NOMO-1 (cell line): ENCODE data around the gene PPP1R2.
"Not testable (repeated sequence)": the region's sequence is repeated elsewhere in the genome, so short reads cannot be mapped to it uniquely, and the experiment has no call there.

Experiments
- DNase-seq, 2 experiments: peaks; one replicate each; lab custom pipeline; 2025; ENCODE audit not compliant: unreplicated experiment in 2 of 2; lab: John Stamatoyannopoulos, UW

The PPP1R2 gene

GRCh38 chr3:195540511-195540910 is 2.6 kb downstream of the PPP1R2 start:
- DNase-seq = no peak

DNA sequence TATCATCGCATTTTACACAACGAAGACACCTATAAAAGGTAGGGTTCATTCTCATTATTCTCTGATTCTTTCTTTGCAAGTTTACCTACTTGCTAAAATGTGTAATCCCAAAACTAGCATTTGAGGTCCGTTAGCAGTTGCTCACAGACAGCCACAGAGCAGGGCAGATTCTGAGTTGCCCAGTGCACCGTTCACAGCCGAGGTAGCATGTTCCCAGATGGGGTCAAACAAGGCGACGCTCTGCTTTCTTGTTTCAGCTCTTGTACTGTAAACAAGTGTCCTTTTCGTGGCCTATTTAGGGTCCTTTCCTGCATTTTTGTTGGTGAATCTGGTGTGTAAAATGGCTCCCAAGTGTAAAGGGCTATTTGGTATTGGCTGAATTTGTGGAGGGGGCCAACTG is 3.1 kb downstream of the PPP1R2 start:
- no peak for DNase-seq

- DNase-seq = no peak
Measured at GRCh38 chr3:195539479-195539878, 3.6 kb downstream of the PPP1R2 start.

GRCh38 chr3:195537995-195538394 is 5.1 kb downstream of the PPP1R2 start:
- no peak for DNase-seq

- no peak for DNase-seq
Measured at GRCh38 chr3:195535293-195535692, 7.8 kb downstream of the PPP1R2 start.

GRCh38 chr3:195532834-195533233 is 10.3 kb downstream of the PPP1R2 start:
- no peak for DNase-seq

DNA sequence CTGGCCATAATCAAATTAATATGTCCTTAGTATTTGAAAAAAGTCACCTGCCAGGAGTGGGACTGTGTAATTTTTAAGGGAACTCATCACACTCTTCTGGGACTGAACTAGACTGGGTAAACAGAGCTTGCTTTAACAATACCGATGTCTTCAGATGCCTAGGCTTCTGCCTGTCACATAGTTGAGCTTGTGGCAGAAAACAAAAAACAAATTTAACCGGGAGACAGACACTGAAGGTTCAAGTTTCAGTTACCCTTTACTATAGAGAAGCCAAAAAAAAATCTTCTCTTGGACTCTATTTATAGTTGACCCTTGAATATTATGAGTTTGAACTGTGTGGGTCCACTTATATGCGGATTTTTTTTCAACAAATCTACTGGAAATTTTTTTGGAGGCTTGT is 10.8 kb downstream of the PPP1R2 start:
- DNase-seq = no peak

GRCh38 chr3:195531683-195532082 is 11.4 kb downstream of the PPP1R2 start:
- DNase-seq = no peak

GRCh38 chr3:195526492-195526891 is 16.6 kb downstream of the PPP1R2 start:
- no peak for DNase-seq

GRCh38 chr3:195524171-195524896 is 18.8 kb downstream of the PPP1R2 start:
- no peak for DNase-seq

GRCh38 chr3:195522254-195523023 is 20.7 kb downstream of the PPP1R2 start:
- DNase-seq = peak; percentile 7 to 40

GRCh38 chr3:195517030-195517429 is 26.1 kb downstream of the PPP1R2 start:
- no peak for DNase-seq

DNA sequence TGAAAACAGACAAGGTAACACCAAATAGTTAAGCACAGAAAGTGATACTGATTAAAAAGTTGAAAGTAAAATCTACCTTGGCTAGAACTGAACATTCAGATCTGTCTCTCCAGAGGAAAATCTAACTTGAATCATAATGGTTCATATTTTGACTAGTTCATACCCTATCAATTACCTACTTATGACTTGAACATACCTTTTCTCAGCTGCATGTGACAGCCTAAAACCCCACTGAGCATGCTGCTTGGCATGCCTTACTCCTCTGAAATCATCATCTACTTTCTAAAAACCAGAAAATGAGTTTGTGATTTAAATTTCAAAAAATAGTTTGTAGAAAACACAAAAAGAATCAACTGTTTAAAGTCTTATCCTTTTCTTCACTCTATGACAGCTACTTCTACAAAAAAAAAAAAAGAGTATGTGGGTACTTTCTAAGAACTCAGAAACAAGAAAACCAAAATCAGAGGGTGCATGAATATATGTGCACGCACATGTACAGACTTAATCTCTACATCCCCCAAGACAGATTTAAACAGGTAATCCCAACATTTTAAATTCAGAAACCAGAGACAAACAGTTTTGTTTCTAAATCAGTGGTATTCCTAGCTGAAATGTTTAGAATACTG is 28.4 kb downstream of the PPP1R2 start:
- not testable (repeated sequence) for DNase-seq

DNA sequence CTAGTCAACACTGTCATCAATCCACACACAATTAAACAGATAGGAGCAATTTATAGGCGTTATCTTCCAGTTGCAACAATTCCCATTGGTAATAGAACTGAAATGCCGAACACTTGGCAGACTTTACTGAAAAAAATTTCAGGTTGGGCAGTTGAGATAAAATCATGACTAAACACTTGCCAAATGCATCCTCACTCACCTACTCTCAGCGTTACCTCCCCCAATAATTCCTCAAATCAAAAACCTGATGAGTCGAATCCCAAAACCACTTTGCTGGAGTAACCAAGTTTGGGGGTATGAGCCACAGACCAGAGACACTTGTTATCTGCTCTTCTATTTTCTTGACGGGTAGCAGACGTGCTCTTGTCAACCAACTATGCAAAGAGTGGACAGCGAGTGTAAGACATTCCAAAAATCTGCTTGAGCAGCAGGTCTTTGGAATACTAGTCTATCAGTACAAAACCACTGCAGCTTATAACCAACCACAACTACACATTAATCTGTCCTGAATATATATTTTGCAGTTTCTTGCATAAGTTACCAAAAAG is 30.3 kb downstream of the PPP1R2 start:
- no peak for DNase-seq

GRCh38 chr3:195511136-195511535 is 32.0 kb downstream of the PPP1R2 start:
- no peak for DNase-seq

DNA sequence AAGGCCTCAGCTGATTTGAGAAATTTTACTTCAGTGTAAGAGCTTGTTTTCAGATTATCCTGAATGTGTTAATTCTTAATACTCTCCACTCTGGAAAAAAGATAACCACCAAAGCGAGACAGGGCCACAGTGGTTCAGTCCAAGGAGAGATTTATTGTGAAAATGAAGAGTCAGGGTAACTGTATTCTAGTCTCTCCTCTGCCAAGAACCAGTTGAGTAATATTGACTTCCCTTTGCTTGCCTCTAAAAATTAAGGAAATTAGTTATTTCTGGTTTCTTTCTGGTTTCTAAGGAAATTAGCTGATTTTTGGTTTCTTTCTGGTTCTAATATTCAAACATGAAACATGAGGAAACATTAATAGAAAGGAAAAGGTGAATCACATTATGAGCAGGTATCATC is 34.9 kb downstream of the PPP1R2 start:
- DNase-seq = peak; percentile 50 to 88

- DNase-seq = no peak
Measured at GRCh38 chr3:195475614-195476013, 67.5 kb downstream of the PPP1R2 start.

DNA sequence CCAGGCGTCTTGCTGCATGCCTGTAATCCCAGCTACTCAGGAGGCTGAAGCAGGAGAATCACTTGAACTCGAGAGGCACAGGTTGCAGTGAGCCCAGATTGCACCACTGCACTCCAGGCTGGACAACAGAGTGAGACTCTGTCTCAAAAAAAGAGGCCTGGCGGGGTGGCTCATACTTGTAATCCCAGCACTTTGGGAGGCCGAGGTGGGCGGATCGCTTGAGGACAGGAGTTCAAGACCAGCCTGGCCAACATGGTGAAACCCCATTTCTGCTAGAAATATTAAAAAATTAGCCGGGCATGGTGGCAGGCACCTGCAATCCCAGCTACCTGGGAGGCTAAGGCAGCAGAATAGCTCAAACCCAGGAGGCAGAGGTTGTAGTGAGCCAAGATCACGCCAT is 68.0 kb downstream of the PPP1R2 start:
- DNase-seq = not testable (repeated sequence)

DNA sequence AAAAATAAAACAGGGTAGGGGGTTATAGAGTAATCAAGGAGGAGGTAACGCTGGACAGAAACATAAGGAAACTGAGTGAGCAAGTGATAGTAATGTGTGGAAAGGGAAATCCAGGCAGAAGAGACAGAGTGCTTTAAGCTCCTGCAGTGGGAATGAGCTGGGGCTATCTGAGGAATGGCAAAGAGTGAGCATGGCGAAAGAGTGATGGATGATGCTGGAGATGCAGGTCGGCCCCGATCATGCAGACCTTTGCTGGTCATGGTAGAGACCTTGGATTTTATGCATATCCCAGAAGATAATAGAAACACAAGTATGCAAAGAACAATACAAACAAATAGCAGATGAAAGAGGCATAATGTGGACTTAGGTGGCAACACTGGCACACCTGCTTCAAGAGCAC is 74.3 kb downstream of the PPP1R2 start:
- no peak for DNase-seq

DNA sequence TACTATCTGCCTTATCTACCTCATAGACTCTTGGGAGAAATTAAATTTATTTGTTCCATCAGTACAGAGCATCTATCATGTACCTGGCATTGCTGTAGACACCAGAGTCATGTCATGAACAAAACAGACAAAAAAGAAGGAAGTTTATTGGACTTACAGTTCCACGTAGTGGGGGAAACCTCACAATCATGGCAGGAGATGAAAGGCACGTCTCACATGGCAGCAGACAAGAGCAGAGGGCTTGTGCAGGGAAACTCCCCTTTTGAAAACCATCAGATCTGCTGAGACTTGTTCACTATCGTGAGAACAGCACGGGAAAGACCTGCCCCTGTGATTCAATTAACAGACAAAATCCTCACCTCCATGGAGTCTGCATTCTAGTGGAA is 74.7 kb downstream of the PPP1R2 start:
- no peak for DNase-seq

DNA sequence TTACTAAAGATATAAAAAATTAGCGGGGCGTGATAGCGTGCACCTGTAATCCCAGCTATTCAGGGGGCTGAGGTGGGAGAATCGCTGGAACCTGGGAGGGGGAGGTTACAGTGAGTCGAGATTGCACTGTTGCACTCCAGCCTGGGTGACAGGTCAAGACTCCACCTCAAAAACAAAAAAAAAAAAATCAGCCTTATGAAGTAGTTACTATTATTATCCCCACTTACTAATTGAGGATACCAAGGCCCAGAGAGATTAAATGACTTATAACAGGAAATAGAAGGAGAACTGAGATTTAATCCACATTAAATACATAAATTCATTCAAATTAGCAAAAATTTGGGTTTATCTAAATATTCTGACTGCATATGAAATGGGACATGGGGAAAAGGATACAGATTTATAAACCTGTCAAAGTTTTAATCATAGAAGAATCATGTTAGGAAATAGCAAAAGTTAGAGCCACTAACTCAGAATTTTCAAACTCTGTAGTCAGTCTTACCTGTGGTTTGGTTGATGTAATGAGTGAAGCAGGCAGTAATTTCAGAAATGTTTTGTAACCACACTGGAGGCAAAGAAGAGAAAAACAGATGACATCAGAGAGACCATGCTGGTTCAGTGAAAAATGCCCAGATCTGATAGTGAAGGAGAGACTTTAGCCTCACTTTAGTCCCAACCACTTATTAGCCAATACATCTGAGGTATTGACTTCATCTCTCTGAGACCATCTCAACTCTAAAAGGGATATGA is 75.3 kb downstream of the PPP1R2 start:
- no peak for DNase-seq
